ENCODE results near the gene PARP6. TPM values are rescaled to one million over a fixed set of nuclear protein-coding genes. Genes with fewer than 3 reads are reported as not detected.
"Not testable (repeated sequence)": the region's sequence is repeated elsewhere in the genome, so short reads cannot be mapped to it uniquely, and the experiment has no call there.

PARP6 gene
- total and polyA plus RNA-seq, 8 donors = 29.6 to 101 (median 63.6) TPM

GRCh38 chr15:72278737-72279136 lies 6.4 kb upstream of the PARP6 start:
- TF ChIP-seq POLR2A (IDR thresholded peaks at IDR 0.05) (no peak), CTCF (IDR thresholded peaks at IDR 0.05) (no peak), EP300 (IDR thresholded peaks at IDR 0.05) (no peak), POLR2AphosphoS5 (IDR thresholded peaks at IDR 0.05) (no peak)
- H3K27me3 ChIP-seq = no peaks in the 10 kb centered on the region
- no peak for DNase-seq
- 72 to 89% (median 87%) methylated on average over 1 of the region's 1 CpG for WGBS, 5 donors
- H3K4me1 ChIP-seq = no peaks in the 10 kb centered on the region
- H3K27ac ChIP-seq = no peak overlapping the region
- intact Hi-C loops (cut with DNase I; ENCODE audit: low total_unique reads) = no loop called here
- no peak overlapping the region for H3K4me3 ChIP-seq
- H3K36me3 ChIP-seq = no peaks in the 10 kb centered on the region
- H3K9me3 ChIP-seq = no peaks in the 10 kb centered on the region

- intact Hi-C loops (cut with DNase I; ENCODE audit: low total_unique reads) = no loop called here
- H3K27ac ChIP-seq = no peak overlapping the region
These were observed 4.0 kb upstream of the PARP6 start for GRCh38 chr15:72276326-72276700.

GRCh38 chr15:72275635-72276325 lies 3.4 kb upstream of the PARP6 start:
- H3K9me3 ChIP-seq; intact Hi-C loops (cut with DNase I; ENCODE audit: low total_unique reads); H3K27ac ChIP-seq; H3K27me3 ChIP-seq; DNase-seq; H3K36me3 ChIP-seq; H3K4me3 ChIP-seq: not testable (repeated sequence)
- H3K4me1 ChIP-seq = peaks cover 8 to 20% (median 20%) of the 10 kb centered on the region in 4 donors

More at GRCh38 chr15:72276326-72276700, 4.0 kb upstream of the PARP6 start:
- TF ChIP-seq EP300 (IDR thresholded peaks at IDR 0.05) (no peak), POLR2AphosphoS5 (IDR thresholded peaks at IDR 0.05) (no peak), CTCF (IDR thresholded peaks at IDR 0.05) (no peak)
- Histone ChIP-seq H3K4me3 (no peak overlapping the region), H3K9me3 (no peaks in the 10 kb centered on the region), H3K27me3 (no peaks in the 10 kb centered on the region), H3K36me3 (no peaks in the 10 kb centered on the region), H3K4me1 (peaks cover 4 to 15% (median 14%) of the 10 kb centered on the region in 4 donors)
- no peak for DNase-seq

GRCh38 chr15:72272997-72273352 lies 621 bp upstream of the PARP6 start:
- 35 to 71% (median 49%) methylated on average over 7 to 10 of the region's 10 CpGs for WGBS, 5 donors
- Histone ChIP-seq H3K27me3 (no peaks in the 10 kb centered on the region), H3K36me3 (peaks cover 0 to 20% (median 17%) of the 10 kb centered on the region in 4 donors), H3K4me1 (peaks cover 8 to 33% (median 28%) of the 10 kb centered on the region in 4 donors), H3K27ac (peak overlapping the region; percentile 43 to 95 (median 89)), H3K9me3 (no peaks in the 10 kb centered on the region), H3K4me3 (peak overlapping the region; percentile 81 to 92 (median 86))
- TF ChIP-seq POLR2AphosphoS5 (IDR thresholded peaks at IDR 0.05) = no peak
- no peak for TF ChIP-seq POLR2A (IDR thresholded peaks at IDR 0.05)
- TF ChIP-seq CTCF (IDR thresholded peaks at IDR 0.05) = no peak
- no peak for TF ChIP-seq EP300 (IDR thresholded peaks at IDR 0.05)
- intact Hi-C loops (cut with DNase I; ENCODE audit: low total_unique reads) = no loop called here
- no peak for DNase-seq

GRCh38 chr15:72271895-72272212 lies 500 bp downstream of the PARP6 start:
- intact Hi-C loops (cut with DNase I; ENCODE audit: low total_unique reads) = no loop called here

More at GRCh38 chr15:72271895-72272212, 500 bp downstream of the PARP6 start:
- Histone ChIP-seq H3K27me3 (no peaks in the 10 kb centered on the region), H3K9me3 (no peaks in the 10 kb centered on the region), H3K27ac (peak overlapping the region; percentile 78 to 95 (median 89)), H3K36me3 (peaks cover 10 to 32% (median 28%) of the 10 kb centered on the region in 4 donors), H3K4me1 (peaks cover 8 to 33% (median 28%) of the 10 kb centered on the region in 4 donors), H3K4me3 (peak overlapping the region; percentile 81 to 92 (median 86))
- TF ChIP-seq POLR2AphosphoS5 (IDR thresholded peaks at IDR 0.05) (no peak), CTCF (IDR thresholded peaks at IDR 0.05) (no peak), EP300 (IDR thresholded peaks at IDR 0.05) (no peak), POLR2A (IDR thresholded peaks at IDR 0.05) (no peak)
- DNase-seq = peak in 1 of 2 donors; percentile 47
- WGBS, 5 donors = 2 to 5% (median 2%) methylated on average over 11 to 13 of the region's 13 CpGs

Measured in stomach (tissue), 9 donors.